Central memory CD4-positive, alpha-beta T cell (primary cell): ENCODE measurements around the gene NPM1.

Experiments used
- DNase-seq: peaks from one replicate; pipeline ENCODE4 v3.0.0; 2022

NPM1 gene

GRCh38 chr5:171453988-171454387 lies 66.3 kb downstream of the NPM1 start:
- no peak for DNase-seq

GRCh38 chr5:171454549-171454948 lies 66.9 kb downstream of the NPM1 start:
- no peak for DNase-seq

- no peak for DNase-seq
Measured at GRCh38 chr5:171455522-171455921, 67.9 kb downstream of the NPM1 start.

GRCh38 chr5:171457208-171457981 lies 69.7 kb downstream of the NPM1 start:
- no peak for DNase-seq

- no peak for DNase-seq
Measured at GRCh38 chr5:171459839-171460238, 72.2 kb downstream of the NPM1 start.
